Vagina (tissue), 2 donors: ENCODE measurements around the gene CTSL.

ENCODE experiments used
- POLR2A ChIP-seq, 2 donors: fragments of 450-650 bp; IDR thresholded peaks; one replicate each; pipeline ENCODE4 v1.6.1; 2017; ENCODE audit warnings: antibody characterized with exemption in 2 of 2, mild to moderate bottlenecking in 2 of 2, moderate library complexity in 2 of 2
- POLR2AphosphoS5 ChIP-seq, 2 donors: sonication (generic); formaldehyde crosslinking; IDR thresholded peaks; one replicate each; pipeline ENCODE4 v1.9.0; 2017; ENCODE audit warnings: antibody characterized with exemption in 2 of 2, mild to moderate bottlenecking in 2 of 2, low read depth in 1 of 2; ENCODE audit not compliant: insufficient read depth in 1 of 2
- TF ChIP-seq, protein P1 (sequence below), 3 experiments: fragments of 450-650 bp in 2 of 3; fragments of 200-600 bp in 1 of 3; sonication (generic) in 1 of 3; IDR thresholded peaks; one replicate each; pipeline ENCODE4 v1.5.1; 2017 to 2019; ENCODE audit warnings: antibody characterized with exemption in 3 of 3, mild to moderate bottlenecking in 2 of 3, moderate library complexity in 2 of 3

DNA sequence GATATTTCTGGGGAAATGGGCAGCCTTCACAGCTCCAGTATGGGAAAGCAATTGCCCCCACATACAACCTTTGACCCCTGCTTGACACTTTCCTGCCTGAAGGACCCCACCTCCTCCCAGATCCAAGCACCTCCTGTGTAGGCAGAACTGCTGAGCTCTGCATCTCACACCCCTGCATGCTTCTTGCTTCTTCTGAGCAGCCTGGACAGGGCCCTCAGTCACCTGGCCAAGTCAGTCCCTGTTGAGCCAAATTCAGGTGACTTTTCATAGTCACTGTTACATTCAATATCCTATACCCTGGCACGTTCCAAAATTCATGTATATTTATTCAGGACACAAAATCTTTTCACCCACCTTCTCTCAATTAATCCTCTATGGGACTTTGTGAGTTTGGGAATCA, 30.4 kb upstream of the CTSL start:
- TF ChIP-seq POLR2A (IDR thresholded peaks at IDR 0.05) (no peak), POLR2AphosphoS5 (IDR thresholded peaks at IDR 0.05; ENCODE audit: insufficient read depth in 1 of 2, low read depth in 1 of 2) (no peak)
- TF ChIP-seq, protein P1, sequence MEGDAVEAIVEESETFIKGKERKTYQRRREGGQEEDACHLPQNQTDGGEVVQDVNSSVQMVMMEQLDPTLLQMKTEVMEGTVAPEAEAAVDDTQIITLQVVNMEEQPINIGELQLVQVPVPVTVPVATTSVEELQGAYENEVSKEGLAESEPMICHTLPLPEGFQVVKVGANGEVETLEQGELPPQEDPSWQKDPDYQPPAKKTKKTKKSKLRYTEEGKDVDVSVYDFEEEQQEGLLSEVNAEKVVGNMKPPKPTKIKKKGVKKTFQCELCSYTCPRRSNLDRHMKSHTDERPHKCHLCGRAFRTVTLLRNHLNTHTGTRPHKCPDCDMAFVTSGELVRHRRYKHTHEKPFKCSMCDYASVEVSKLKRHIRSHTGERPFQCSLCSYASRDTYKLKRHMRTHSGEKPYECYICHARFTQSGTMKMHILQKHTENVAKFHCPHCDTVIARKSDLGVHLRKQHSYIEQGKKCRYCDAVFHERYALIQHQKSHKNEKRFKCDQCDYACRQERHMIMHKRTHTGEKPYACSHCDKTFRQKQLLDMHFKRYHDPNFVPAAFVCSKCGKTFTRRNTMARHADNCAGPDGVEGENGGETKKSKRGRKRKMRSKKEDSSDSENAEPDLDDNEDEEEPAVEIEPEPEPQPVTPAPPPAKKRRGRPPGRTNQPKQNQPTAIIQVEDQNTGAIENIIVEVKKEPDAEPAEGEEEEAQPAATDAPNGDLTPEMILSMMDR (IDR thresholded peaks at IDR 0.05) = no peak
